Measurements from ENCODE around the gene ABLIM2. TPM values are rescaled to one million over a fixed set of nuclear protein-coding genes. Genes with fewer than 3 reads are reported as not detected.

ABLIM2 gene
- total and polyA plus RNA-seq, 10 of the 15 experiments (the other 5 are each of a cell fraction or from before 2014, with no cell fraction given), result 0.03 to 0.15 (median 0.05) TPM; not detected in 7

DNA sequence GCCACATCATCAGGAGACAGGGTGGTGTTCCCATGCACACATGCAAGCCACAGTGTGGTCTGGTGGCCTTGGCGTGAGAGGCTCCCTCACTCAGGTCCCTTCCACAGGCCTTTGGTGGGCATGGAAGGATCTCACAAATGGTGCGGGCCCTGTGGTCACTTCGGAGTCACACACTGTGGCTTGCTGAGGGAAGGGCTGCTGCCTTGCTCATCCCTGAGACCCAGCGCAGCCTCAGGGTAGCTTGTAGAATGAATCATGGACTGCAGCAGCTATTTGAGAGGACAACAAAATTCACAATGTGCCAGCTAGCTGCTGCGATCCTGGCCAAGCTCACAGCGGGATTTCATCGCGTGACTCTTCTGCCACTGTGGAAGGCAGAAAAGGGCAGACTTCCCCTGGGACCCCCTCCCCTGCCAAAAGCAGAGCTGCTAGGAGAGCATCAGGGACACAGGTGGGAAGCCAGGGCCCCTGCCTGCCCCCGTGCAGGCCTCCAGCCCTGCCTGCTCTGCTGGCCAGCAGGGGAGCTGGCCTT lies 106.4 kb downstream of the ABLIM2 start (continued):
- TF ChIP-seq ZNF592 (IDR thresholded peaks at IDR 0.05) (no peak), TARDBP (IDR thresholded peaks at IDR 0.05; ENCODE audit: borderline replicate concordance) (no peak), SMAD5 (IDR thresholded peaks at IDR 0.05; ENCODE audit: low read depth) (no peak), ZNF274 (IDR thresholded peaks at IDR 0.05; ENCODE audit: insufficient read depth, insufficient read length) (no peak), FOXK2 (IDR thresholded peaks at IDR 0.05) (no peak)

DNA sequence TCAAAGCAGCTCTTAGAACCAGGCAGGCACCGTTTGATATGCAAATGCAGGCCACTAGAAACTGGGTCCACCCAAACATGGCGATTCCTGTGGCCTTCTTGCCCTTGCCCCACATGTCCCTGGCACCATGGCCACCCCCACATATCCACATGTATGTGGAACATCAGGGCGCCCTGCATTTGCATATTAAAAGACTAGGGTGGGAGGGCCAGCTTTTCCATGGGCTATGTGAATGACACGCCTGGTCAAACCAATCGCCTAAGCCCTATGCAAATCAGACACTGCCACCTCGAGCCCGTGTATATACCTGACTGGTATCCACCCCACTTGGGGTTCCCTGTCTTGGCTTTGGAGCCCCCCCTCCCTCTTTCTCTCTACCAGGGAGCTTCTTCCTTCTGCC lies 107.0 kb downstream of the ABLIM2 start:
- in situ Hi-C loops (cut with MboI), result no loop called here
- no peak for FAIRE-seq
- Histone ChIP-seq H3K27ac (ENCODE audit: control insufficient read depth, insufficient read depth) (no peak overlapping the region), H3K9ac (ENCODE audit: control insufficient read depth, insufficient read depth, low read length) (no peak overlapping the region), H3K9me3 (replicated peaks; ENCODE audit: control insufficient read depth, insufficient read depth, low read length) (no peaks in the 10 kb centered on the region), H3K4me1 (ENCODE audit: control insufficient read depth, insufficient read depth, low read length) (no peaks in the 10 kb centered on the region), H3K36me3 (ENCODE audit: control insufficient read depth in 2 of 2, insufficient read depth in 2 of 2, low read length in 1 of 2) (no peaks in the 10 kb centered on the region), H3K79me2 (ENCODE audit: control insufficient read depth, insufficient read depth, low read length) (no peaks in the 10 kb centered on the region), H3K27me3 (replicated peaks in 1 of 2; ENCODE audit: control insufficient read depth in 2 of 2, insufficient read depth in 2 of 2, low read length in 1 of 2) (peaks cover 0 to 2% of the 10 kb centered on the region in 2 experiments; a peak in 2 of 4 replicates), H4K20me1 (ENCODE audit: control insufficient read depth, insufficient read depth) (no peaks in the 10 kb centered on the region), H3K4me2 (ENCODE audit: control insufficient read depth, insufficient read depth) (no peak overlapping the region), H3K4me3 (no peak overlapping the region), H2AFZ (ENCODE audit: control insufficient read depth, low read depth, low read length) (no peak overlapping the region)
- no TSS peak for BruUV-seq (replicated peaks)
- WGBS (ENCODE audit: insufficient coverage, insufficient replicate concordance, low lambda C conversion rate, missing lambda C conversion rate), result 22% methylated on average over 7 of the region's 7 CpGs
- no peak for ATAC-seq
- POLR2A ChIA-PET, result no interaction called here
- intact Hi-C loops (cut with micrococcal nuclease; ENCODE audit: unreplicated experiment), result no loop called here
- RAD21 ChIA-PET (ENCODE audit: unreplicated experiment), result no interaction called here
- SMC1A ChIA-PET (ENCODE audit: uncharacterized antibody, unreplicated experiment), result no interaction called here
- DNase-seq (ENCODE audit: low read depth, low spot score), result no peak
- CTCF ChIA-PET, result interaction anchor here (0.6 kb wide), 1 partner anchor 194 kb away, joined by 3 read pairs; no protein-coding TSS in a partner anchor
- TF ChIP-seq EED (IDR thresholded peaks at IDR 0.05; ENCODE audit: low read depth), result no peak
- TF ChIP-seq ZBTB33 (IDR thresholded peaks at IDR 0.05), result no peak
- TF ChIP-seq CBX5 (IDR thresholded peaks at IDR 0.05; ENCODE audit: low read depth), result no peak
- TF ChIP-seq CHD2 (IDR thresholded peaks at IDR 0.05; ENCODE audit: borderline replicate concordance, low read depth, low read length), result no peak
- TF ChIP-seq, protein P1, sequence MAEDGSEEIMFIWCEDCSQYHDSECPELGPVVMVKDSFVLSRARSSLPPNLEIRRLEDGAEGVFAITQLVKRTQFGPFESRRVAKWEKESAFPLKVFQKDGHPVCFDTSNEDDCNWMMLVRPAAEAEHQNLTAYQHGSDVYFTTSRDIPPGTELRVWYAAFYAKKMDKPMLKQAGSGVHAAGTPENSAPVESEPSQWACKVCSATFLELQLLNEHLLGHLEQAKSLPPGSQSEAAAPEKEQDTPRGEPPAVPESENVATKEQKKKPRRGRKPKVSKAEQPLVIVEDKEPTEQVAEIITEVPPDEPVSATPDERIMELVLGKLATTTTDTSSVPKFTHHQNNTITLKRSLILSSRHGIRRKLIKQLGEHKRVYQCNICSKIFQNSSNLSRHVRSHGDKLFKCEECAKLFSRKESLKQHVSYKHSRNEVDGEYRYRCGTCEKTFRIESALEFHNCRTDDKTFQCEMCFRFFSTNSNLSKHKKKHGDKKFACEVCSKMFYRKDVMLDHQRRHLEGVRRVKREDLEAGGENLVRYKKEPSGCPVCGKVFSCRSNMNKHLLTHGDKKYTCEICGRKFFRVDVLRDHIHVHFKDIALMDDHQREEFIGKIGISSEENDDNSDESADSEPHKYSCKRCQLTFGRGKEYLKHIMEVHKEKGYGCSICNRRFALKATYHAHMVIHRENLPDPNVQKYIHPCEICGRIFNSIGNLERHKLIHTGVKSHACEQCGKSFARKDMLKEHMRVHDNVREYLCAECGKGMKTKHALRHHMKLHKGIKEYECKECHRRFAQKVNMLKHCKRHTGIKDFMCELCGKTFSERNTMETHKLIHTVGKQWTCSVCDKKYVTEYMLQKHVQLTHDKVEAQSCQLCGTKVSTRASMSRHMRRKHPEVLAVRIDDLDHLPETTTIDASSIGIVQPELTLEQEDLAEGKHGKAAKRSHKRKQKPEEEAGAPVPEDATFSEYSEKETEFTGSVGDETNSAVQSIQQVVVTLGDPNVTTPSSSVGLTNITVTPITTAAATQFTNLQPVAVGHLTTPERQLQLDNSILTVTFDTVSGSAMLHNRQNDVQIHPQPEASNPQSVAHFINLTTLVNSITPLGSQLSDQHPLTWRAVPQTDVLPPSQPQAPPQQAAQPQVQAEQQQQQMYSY (CRISPR knock-in tag; IDR thresholded peaks at IDR 0.05), result no peak
- TF ChIP-seq SMC3 (IDR thresholded peaks at IDR 0.05; ENCODE audit: borderline replicate concordance, low read length), result no peak
- no peak for TF ChIP-seq SP1 (IDR thresholded peaks at IDR 0.05; ENCODE audit: low read depth, low read length)
- TF ChIP-seq TCF12 (IDR thresholded peaks at IDR 0.05; ENCODE audit: low read depth, low read length), result no peak
